Immature natural killer cell (primary cell): ENCODE data around the gene OR5AR1. TPM values are rescaled to one million over a fixed set of nuclear protein-coding genes. Genes with fewer than 3 reads are reported as not detected.
A peak's percentile ranks its signal among the peaks of the same experiment; 100 is the strongest.
"Not testable (repeated sequence)": the region's sequence is repeated elsewhere in the genome, so short reads cannot be mapped to it uniquely, and the experiment has no call there.

Experiments
- DNase-seq, 3 donors: peaks; one replicate each; pipeline ENCODE4 v3.0.0; 2022; ENCODE audit warnings: mixed read lengths in 1 of 3
- H3K27ac Mint-ChIP-seq, 6 donors: one replicate each; pipeline ENCODE4 v1.8.0; 2020; ENCODE audit warnings: mixed read lengths in 6 of 6, mild to moderate bottlenecking in 5 of 6, inconsistent platforms in 4 of 6, moderate library complexity in 3 of 6
- H3K27me3 Mint-ChIP-seq, 3 donors: one replicate each; pipeline ENCODE4 v1.8.0; 2020 to 2021; ENCODE audit warnings: low read depth in 3 of 3, mild to moderate bottlenecking in 3 of 3, mixed read lengths in 3 of 3, moderate library complexity in 3 of 3, inconsistent platforms in 1 of 3
- H3K36me3 Mint-ChIP-seq, 3 donors: one replicate each; pipeline ENCODE4 v1.8.0; 2020; ENCODE audit warnings: mixed read lengths in 3 of 3, inconsistent platforms in 2 of 3, mild to moderate bottlenecking in 2 of 3
- H3K4me1 Mint-ChIP-seq, 2 donors: one replicate each; pipeline ENCODE4 v1.8.0; 2020; ENCODE audit warnings: inconsistent platforms in 2 of 2, mild to moderate bottlenecking in 2 of 2, mixed read lengths in 2 of 2, moderate library complexity in 1 of 2
- H3K4me3 Mint-ChIP-seq, 5 donors: one replicate each; pipeline ENCODE4 v1.8.0; 2020; ENCODE audit warnings: mild to moderate bottlenecking in 5 of 5, mixed read lengths in 5 of 5, inconsistent platforms in 3 of 5, moderate library complexity in 3 of 5
- H3K9me3 Mint-ChIP-seq, 6 donors: one replicate each; pipeline ENCODE4 v1.8.0; 2020; ENCODE audit warnings: mild to moderate bottlenecking in 6 of 6, mixed read lengths in 6 of 6, inconsistent platforms in 4 of 6, moderate library complexity in 3 of 6
- polyA plus RNA-seq, 3 donors: library from polyadenylated mRNA; unstranded; fragments of 300-500 nt; fragmentation: Illumina TruSeq; gene quantifications; one replicate each; pipeline ENCODE4 v1.2.3, GENCODE V29; 2021

OR5AR1 gene
- not detected for polyA plus RNA-seq

DNA sequence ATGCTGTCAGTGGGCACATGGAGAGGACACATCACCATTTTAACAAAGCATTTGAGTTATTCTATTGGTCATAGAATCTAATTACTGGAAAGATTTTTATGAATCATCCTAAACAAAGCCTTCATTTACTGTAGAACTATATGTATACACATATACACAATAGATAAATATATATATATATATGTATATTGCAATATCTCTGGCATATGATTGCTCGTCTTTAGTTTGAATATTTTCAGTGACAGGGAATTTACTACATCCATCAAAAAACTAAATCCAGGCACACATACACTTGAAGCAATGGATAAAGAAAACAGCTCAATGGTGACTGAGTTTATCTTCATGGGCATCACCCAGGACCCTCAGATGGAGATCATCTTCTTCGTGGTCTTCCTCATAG lies at the start of gene OR5AR1:
OR5AR1 (plus strand) TSS at position 301 of the 400 bp plus-strand sequence; CDS start at position 301, 0 bp downstream.
- no peaks in the 10 kb centered on the region for H3K27me3 Mint-ChIP-seq
- H3K4me1 Mint-ChIP-seq = no peaks in the 10 kb centered on the region
- DNase-seq = no peak

DNA sequence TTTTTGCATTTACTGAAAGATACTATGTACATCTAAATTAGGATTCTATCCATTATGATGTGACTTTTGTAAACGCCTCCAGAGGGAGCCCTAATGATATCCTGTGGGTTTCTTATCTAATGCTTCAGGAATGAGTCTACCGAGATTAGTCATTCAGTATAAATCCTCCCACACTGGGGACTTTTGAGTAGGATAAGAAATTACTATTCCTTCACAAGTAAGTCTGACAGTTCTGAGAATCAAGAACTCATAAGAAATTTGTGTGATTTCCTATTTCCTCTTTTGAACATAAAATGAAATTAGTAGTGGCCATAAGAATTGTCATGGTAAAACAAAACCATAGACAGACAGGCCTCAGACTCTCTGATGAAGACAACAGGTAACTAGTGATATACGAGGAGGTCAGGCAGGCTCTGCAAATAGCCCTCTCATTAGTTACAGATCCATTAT lies 38.8 kb upstream of the OR5AR1 start:
- DNase-seq = no peak
- Mint-ChIP-seq H3K4me1 (no peaks in the 10 kb centered on the region), H3K27me3 (peaks cover 0 to 5% (median 0%) of the 10 kb centered on the region in 3 donors), H3K36me3 (peaks cover 0 to 3% (median 0%) of the 10 kb centered on the region in 3 donors), H3K27ac (no peak overlapping the region), H3K9me3 (peaks cover 0 to 23% (median 8%) of the 10 kb centered on the region in 6 donors), H3K4me3 (no peak overlapping the region)

More for the DNA sequence above, at the start of gene OR5AR1:
- Mint-ChIP-seq H3K9me3 (peaks cover 3 to 29% (median 6%) of the 10 kb centered on the region in 6 donors), H3K27ac (no peak within 1 kb of the TSS), H3K4me3 (no peak within 1 kb of the TSS), H3K36me3 (no peaks in the 10 kb centered on the region)

DNA sequence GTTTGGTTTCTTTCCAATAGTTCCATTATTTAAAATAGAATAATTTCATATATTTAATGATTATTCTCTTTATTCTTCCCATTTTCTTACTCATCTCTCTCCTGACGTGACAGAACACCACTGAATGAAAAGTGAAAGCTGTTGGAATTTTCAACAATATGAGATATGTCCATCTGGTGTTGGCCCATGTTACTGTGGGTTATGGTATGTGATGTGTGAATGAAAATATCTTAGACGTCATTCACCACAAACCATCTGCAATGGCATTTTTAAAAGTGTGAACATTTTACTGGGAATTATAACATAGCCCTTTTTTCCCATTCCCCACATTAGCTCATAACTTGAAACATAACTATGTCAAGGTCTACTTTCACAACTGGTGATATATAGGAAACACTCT lies 37.5 kb upstream of the OR5AR1 start:
- no peaks in the 10 kb centered on the region for H3K4me1 Mint-ChIP-seq
- no peak overlapping the region for H3K4me3 Mint-ChIP-seq
- peaks cover 0 to 3% (median 0%) of the 10 kb centered on the region in 3 donors for H3K36me3 Mint-ChIP-seq
- no peak overlapping the region for H3K27ac Mint-ChIP-seq
- no peak for DNase-seq
- H3K27me3 Mint-ChIP-seq = peaks cover 0 to 5% (median 0%) of the 10 kb centered on the region in 3 donors
- peaks cover 2 to 31% (median 7%) of the 10 kb centered on the region in 6 donors for H3K9me3 Mint-ChIP-seq

DNA sequence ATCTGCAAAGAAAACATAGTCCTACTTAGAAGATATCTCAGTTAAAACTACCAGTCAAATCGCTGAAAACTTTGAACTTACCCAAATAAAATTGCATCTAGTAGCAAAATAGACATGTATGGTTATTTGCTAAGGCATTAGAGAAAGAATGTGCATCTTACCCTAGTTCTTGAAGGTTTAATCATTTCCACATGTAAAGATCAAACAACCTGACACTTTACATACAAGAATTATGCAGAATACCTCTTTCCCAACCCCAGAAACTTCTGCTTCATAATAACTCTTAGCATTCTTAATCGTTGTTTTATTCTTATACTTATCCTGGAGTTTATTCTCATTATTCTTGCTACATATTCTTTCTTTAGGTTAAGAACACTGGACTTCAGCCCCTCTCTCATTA lies 31.2 kb upstream of the OR5AR1 start:
- Mint-ChIP-seq H3K4me3 (no peak overlapping the region), H3K9me3 (peaks cover 0 to 35% (median 7%) of the 10 kb centered on the region in 6 donors), H3K36me3 (peaks cover 0 to 3% (median 0%) of the 10 kb centered on the region in 3 donors), H3K27me3 (peaks cover 0 to 2% (median 0%) of the 10 kb centered on the region in 3 donors), H3K4me1 (no peaks in the 10 kb centered on the region), H3K27ac (no peak overlapping the region)
- DNase-seq = no peak

DNA sequence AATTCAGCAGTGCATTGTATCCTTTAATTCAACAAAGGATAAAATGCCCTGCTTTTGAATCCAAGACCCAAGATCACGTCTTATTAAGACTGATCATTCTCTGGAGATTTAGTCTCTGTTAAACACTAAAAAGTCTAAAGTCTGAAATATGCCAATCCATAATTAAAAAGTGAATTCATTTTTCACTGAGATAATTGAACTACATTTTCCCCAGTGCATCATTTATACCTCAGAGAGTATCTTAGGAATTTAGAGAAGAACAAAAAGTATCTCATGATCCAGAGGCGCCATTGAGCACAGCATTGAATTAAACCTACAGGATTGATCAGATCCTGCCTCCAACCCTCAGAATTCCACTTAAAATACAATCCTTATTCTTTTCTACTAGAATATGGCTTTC lies 26.6 kb upstream of the OR5AR1 start:
- Mint-ChIP-seq H3K27ac (no peak overlapping the region), H3K27me3 (peaks cover 0 to 2% (median 0%) of the 10 kb centered on the region in 3 donors), H3K4me1 (no peaks in the 10 kb centered on the region), H3K9me3 (peaks cover 1 to 19% (median 6%) of the 10 kb centered on the region in 6 donors), H3K36me3 (no peaks in the 10 kb centered on the region), H3K4me3 (no peak overlapping the region)
- DNase-seq = no peak

DNA sequence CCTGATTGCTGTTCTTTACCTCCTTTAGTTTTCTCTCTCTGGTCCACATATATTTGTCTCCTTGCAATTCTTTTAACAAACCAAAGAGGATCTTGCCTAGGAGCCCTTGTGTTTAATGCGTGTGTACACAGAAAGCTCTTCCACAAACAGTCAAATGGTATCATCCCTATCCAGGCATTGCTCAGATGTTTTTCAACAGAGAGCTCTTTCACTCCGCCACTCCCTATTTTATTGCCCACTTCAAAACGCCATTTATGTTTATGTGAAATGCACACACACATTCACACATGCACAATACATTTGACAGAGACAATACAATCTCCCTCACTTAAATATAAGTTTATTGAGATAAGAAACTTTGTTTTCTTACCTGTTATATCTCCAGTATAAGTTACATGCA lies 26.0 kb upstream of the OR5AR1 start:
- Mint-ChIP-seq H3K27ac (no peak overlapping the region), H3K4me1 (no peaks in the 10 kb centered on the region), H3K27me3 (peaks cover 0 to 2% (median 0%) of the 10 kb centered on the region in 3 donors), H3K36me3 (no peaks in the 10 kb centered on the region), H3K4me3 (no peak overlapping the region), H3K9me3 (peaks cover 1 to 18% (median 8%) of the 10 kb centered on the region in 6 donors)
- DNase-seq = no peak

DNA sequence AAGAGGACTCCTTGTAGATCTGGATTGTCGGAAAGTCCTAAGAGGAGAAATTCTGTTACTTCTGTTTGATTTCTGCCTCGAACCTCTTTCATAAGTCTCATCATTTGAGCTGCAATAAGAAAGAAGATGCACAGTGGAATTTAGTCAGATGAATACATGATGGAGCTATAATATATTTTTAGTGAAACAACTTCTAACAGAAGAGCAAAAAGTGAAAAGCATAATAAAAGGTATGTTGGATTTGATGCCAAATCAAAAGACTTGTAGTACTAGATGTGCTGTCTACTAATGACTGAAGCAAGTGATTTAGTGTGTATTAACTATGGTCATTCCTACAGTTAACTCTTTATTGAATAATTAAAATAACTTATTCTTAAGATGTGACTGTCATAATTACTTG lies 21.1 kb upstream of the OR5AR1 start, which contains the start of gene OR5AP2:
OR5AP2 (minus strand) TSS at position 101 of the 400 bp plus-strand sequence; CDS start at position 101, 0 bp downstream.
- H3K9me3 Mint-ChIP-seq = peaks cover 0 to 22% (median 9%) of the 10 kb centered on the region in 6 donors
- H3K27me3 Mint-ChIP-seq = no peaks in the 10 kb centered on the region

DNA sequence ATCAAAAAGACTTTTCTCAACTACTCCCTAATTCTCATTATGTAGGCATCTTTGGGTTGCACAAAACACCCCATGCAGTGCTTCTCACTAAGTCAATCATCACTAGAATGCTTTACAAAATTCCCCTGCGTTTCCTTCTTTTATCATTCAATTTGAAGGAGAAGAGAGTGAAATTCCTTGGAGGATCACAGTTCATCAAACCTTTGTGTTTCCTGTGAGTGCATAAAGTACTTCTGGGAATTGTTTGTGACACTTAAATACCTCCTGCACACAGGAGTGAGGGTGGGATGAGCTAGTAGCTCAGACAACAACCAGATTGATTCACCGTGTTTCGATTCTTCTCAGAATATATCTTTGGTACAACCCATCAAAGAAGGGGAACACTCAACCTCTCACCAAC lies 3.7 kb upstream of the OR5AR1 start:
- Mint-ChIP-seq H3K4me1 (no peaks in the 10 kb centered on the region), H3K27me3 (no peaks in the 10 kb centered on the region), H3K27ac (no peak overlapping the region), H3K4me3 (no peak overlapping the region), H3K36me3 (no peaks in the 10 kb centered on the region), H3K9me3 (peaks cover 10 to 25% (median 14%) of the 10 kb centered on the region in 6 donors)
- no peak for DNase-seq

More for the DNA sequence above, 21.1 kb upstream of the OR5AR1 start, which contains the start of gene OR5AP2:
- Mint-ChIP-seq H3K4me1 (no peaks in the 10 kb centered on the region), H3K36me3 (no peaks in the 10 kb centered on the region), H3K27ac (peak within 1 kb of the TSS in 1 of 6 donors; percentile 58), H3K4me3 (no peak within 1 kb of the TSS)
- no peak for DNase-seq

DNA sequence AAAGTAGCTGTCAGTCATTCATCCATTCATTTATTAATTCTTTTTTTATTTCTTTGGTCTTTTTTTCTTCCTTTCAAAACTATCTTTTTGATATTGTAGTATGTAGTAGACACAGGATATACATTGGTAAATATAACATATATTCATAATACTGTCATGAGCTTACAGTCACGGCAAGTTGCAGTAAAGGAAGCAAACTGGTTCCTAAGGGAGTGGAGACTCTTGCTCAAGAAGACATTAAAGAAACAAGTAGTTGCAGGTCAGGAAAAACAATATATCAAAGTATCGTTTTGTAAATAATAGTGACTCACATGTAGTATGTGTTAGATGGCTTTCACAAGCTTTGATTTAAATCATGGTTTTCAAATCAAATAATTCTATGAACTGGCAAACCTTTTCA lies 7.5 kb downstream of the OR5AR1 start:
- Mint-ChIP-seq H3K27me3 (peaks cover 0 to 2% (median 0%) of the 10 kb centered on the region in 3 donors), H3K9me3 (peaks cover 3 to 29% (median 13%) of the 10 kb centered on the region in 6 donors), H3K4me3 (no peak overlapping the region), H3K4me1 (no peaks in the 10 kb centered on the region), H3K36me3 (no peaks in the 10 kb centered on the region), H3K27ac (no peak overlapping the region)
- no peak for DNase-seq

DNA sequence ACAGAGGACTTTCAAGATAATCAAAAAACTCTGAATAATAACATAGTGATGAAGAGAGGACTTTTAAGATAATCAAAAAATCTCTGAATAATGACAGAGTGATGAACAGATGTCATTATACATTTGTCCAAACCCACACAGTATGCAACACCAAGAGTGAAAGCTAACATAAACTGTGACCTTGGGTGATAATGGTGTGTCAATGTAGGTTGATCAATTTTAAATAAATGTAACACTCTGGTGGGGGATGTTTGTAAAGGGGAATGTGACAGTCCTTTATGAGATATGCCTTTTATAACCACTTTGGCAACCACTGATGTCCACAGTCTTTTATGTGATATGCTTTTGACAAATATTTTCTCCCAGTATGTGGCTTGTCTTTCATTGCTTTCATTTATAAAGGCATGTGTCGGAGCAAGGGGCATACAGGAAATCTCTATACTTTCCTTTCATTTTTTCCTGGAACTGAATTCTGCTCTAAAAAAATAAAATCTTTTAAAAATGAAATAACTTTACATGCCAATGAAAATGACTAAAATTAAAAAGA lies 25.1 kb downstream of the OR5AR1 start:
- Mint-ChIP-seq H3K4me3 (no peak overlapping the region), H3K4me1 (no peaks in the 10 kb centered on the region), H3K27me3 (peaks cover 0 to 1% (median 0%) of the 10 kb centered on the region in 3 donors), H3K9me3 (peaks cover 3 to 10% (median 6%) of the 10 kb centered on the region in 6 donors), H3K27ac (no peak overlapping the region), H3K36me3 (no peaks in the 10 kb centered on the region)
- DNase-seq = no peak

DNA sequence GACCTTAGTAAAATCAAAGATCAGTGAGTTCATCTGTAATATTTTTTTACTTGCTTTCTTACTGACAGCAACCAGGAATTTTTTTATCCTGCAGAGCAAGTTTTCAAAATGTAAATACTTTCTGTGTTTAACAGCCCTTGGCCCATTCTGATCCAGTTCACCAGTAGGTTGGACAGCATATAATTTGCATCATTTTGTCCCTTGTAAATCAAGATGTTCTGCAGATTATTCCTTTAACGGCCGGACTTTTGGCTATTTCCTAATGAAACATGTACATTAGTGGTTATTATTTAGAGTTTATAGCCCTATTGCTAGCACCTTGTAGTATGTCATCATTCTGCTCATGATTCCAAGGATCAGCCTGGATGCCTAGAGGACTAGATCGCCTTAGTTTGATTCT lies 27.7 kb downstream of the OR5AR1 start:
- not testable (repeated sequence) for H3K4me1 Mint-ChIP-seq, H3K4me3 Mint-ChIP-seq, H3K36me3 Mint-ChIP-seq, H3K27ac Mint-ChIP-seq, H3K27me3 Mint-ChIP-seq, DNase-seq, H3K9me3 Mint-ChIP-seq

DNA sequence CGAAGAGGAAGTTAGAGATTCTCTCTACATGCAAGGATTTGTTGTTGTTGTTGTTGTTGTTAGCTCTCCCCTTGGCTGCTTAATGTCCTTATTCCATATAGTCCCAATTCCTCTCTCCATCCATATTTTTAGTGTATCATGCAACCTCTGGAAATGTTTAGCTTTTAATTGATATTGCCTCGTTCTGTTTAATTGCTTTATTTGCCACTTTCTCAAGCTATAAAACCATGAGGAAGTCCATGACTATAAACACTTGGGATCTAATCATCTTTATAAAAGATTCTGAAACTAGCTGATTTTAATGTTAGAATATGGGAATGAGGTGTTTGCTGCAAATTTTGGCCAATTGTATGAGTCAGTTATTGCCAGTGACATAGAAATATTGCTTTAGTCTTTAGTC lies 29.9 kb downstream of the OR5AR1 start:
- no peak for DNase-seq
- H3K27me3 Mint-ChIP-seq = peaks cover 0 to 3% (median 0%) of the 10 kb centered on the region in 3 donors
- no peak overlapping the region for H3K4me3 Mint-ChIP-seq
- H3K36me3 Mint-ChIP-seq = no peaks in the 10 kb centered on the region
- H3K9me3 Mint-ChIP-seq = peaks cover 0 to 17% (median 3%) of the 10 kb centered on the region in 6 donors
- no peaks in the 10 kb centered on the region for H3K4me1 Mint-ChIP-seq
- no peak overlapping the region for H3K27ac Mint-ChIP-seq

DNA sequence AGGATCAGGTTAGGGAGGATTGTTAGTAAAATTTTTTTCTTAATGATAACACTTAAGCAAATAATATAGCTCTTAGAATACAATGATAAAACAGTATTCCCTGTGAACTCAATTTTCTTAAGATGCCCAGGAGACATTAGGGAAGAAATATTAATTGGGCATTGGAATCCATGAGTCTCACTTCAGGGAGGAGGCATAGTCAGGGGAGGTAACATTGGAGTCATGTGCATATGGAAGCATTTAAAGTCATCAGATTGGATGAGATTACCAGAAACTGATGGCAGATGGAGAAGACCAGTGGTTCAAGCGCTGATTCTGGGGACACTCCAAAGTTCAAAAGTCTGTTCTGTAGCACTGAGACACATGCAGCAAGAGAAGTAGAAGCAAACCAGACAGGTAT lies 35.3 kb downstream of the OR5AR1 start, which contains the start of gene OR9G1:
OR9G1 (plus strand) TSS at position 301 of the 400 bp plus-strand sequence. CDS start 1,293 bp downstream, outside the sequence.
- H3K4me1 Mint-ChIP-seq = no peaks in the 10 kb centered on the region
- no peak within 1 kb of the TSS for H3K27ac Mint-ChIP-seq
- H3K36me3 Mint-ChIP-seq = no peaks in the 10 kb centered on the region
- no peak within 1 kb of the TSS for H3K4me3 Mint-ChIP-seq
- no peak for DNase-seq
- peaks cover 4 to 32% (median 9%) of the 10 kb centered on the region in 6 donors for H3K9me3 Mint-ChIP-seq
- H3K27me3 Mint-ChIP-seq = peaks cover 0 to 2% (median 0%) of the 10 kb centered on the region in 3 donors

DNA sequence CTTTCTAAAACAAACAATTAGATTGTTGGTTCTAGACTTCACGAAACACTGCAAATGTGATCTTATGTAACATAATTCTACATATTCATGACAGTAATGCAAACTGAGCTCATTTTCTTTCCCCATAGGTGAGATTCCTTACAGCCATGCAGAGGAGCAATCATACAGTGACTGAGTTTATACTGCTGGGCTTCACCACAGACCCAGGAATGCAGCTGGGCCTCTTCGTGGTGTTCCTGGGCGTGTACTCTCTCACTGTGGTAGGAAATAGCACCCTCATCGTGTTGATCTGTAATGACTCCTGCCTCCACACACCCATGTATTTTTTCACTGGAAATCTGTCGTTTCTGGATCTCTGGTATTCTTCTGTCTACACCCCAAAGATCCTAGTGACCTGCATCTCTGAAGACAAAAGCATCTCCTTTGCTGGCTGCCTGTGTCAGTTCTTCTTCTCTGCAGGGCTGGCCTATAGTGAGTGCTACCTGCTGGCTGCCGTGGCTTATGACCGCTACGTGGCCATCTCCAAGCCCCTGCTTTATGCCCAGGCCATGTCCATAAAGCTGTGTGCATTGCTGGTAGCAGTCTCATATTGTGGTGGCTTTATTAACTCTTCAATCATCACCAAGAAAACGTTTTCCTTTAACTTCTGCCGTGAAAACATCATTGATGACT lies 36.9 kb downstream of the OR5AR1 start:
- Mint-ChIP-seq H3K36me3 (no peaks in the 10 kb centered on the region), H3K4me1 (no peaks in the 10 kb centered on the region), H3K4me3 (no peak overlapping the region), H3K27ac (no peak overlapping the region), H3K9me3 (peaks cover 4 to 41% (median 9%) of the 10 kb centered on the region in 6 donors), H3K27me3 (peaks cover 0 to 2% (median 0%) of the 10 kb centered on the region in 3 donors)
- peak in 1 of 3 donors; percentile 2 for DNase-seq
